ENCODE results near the gene TPSAB1. TPM values are rescaled to one million over a fixed set of nuclear protein-coding genes. Genes with fewer than 3 reads are reported as not detected.

The TPSAB1 gene
- total RNA-seq, 1 donor from 2014 or later, result not detected

GRCh38 chr16:1288813-1289476 is 48.4 kb downstream of the TPSAB1 start:
- no peaks in the 10 kb centered on the region for H3K36me3 Mint-ChIP-seq
- no peaks in the 10 kb centered on the region for H3K9me3 Mint-ChIP-seq
- no peak for DNase-seq (ENCODE audit: low spot score in 2 of 2, unreplicated experiment in 2 of 2)
- no peak for TF ChIP-seq CTCF (IDR thresholded peaks at IDR 0.05; ENCODE audit: unreplicated experiment)
- H3K4me3 Mint-ChIP-seq, result no peak overlapping the region
- peaks cover 55% of the 10 kb centered on the region for H3K27me3 Mint-ChIP-seq (ENCODE audit: low read depth)
- H3K4me1 Mint-ChIP-seq, result peaks cover 22% of the 10 kb centered on the region
- H3K27ac Mint-ChIP-seq, result no peak overlapping the region

- Mint-ChIP-seq H3K27ac (no peak overlapping the region), H3K4me3 (no peak overlapping the region), H3K27me3 (ENCODE audit: low read depth) (peaks cover 51% of the 10 kb centered on the region), H3K36me3 (no peaks in the 10 kb centered on the region), H3K9me3 (no peaks in the 10 kb centered on the region), H3K4me1 (peaks cover 27% of the 10 kb centered on the region)
- DNase-seq (ENCODE audit: low spot score in 2 of 2, unreplicated experiment in 2 of 2), result no peak
- TF ChIP-seq CTCF (IDR thresholded peaks at IDR 0.05; ENCODE audit: unreplicated experiment), result no peak
These were observed 49.0 kb downstream of the TPSAB1 start for GRCh38 chr16:1289477-1289866.

- peaks cover 51% of the 10 kb centered on the region for H3K27me3 Mint-ChIP-seq (ENCODE audit: low read depth)
- peaks cover 28% of the 10 kb centered on the region for H3K4me1 Mint-ChIP-seq
- H3K4me3 Mint-ChIP-seq, result no peak overlapping the region
- TF ChIP-seq CTCF (IDR thresholded peaks at IDR 0.05; ENCODE audit: unreplicated experiment), result no peak
- H3K27ac Mint-ChIP-seq, result no peak overlapping the region
- no peaks in the 10 kb centered on the region for H3K9me3 Mint-ChIP-seq
- no peak for DNase-seq (ENCODE audit: low spot score in 2 of 2, unreplicated experiment in 2 of 2)
- no peaks in the 10 kb centered on the region for H3K36me3 Mint-ChIP-seq
These were observed 49.6 kb downstream of the TPSAB1 start for GRCh38 chr16:1290063-1290501.

- no peak for TF ChIP-seq CTCF (IDR thresholded peaks at IDR 0.05; ENCODE audit: unreplicated experiment)
- Mint-ChIP-seq H3K4me3 (no peak overlapping the region), H3K27me3 (ENCODE audit: low read depth) (peaks cover 47% of the 10 kb centered on the region), H3K36me3 (no peaks in the 10 kb centered on the region), H3K9me3 (no peaks in the 10 kb centered on the region), H3K27ac (no peak overlapping the region), H3K4me1 (peaks cover 28% of the 10 kb centered on the region)
- DNase-seq (ENCODE audit: low spot score in 2 of 2, unreplicated experiment in 2 of 2), result no peak
These were observed 50.5 kb downstream of the TPSAB1 start for GRCh38 chr16:1290860-1291575.

GRCh38 chr16:1291576-1291974 is 51.1 kb downstream of the TPSAB1 start:
- Mint-ChIP-seq H3K36me3 (no peaks in the 10 kb centered on the region), H3K9me3 (no peaks in the 10 kb centered on the region), H3K27ac (no peak overlapping the region), H3K27me3 (ENCODE audit: low read depth) (peaks cover 45% of the 10 kb centered on the region), H3K4me3 (no peak overlapping the region), H3K4me1 (peaks cover 28% of the 10 kb centered on the region)
- no peak for TF ChIP-seq CTCF (IDR thresholded peaks at IDR 0.05; ENCODE audit: unreplicated experiment)
- no peak for DNase-seq (ENCODE audit: low spot score in 2 of 2, unreplicated experiment in 2 of 2)

Other genes with a start within 250 kb of the TPSAB1 start
- gene SSTR5, start 168.0 kb upstream of the TPSAB1 start, total RNA-seq, result not detected in 3 replicates
- 0.20 TPM in 1 of 3 replicates, not detected in the others for gene C1QTNF8, start 144.5 kb upstream of the TPSAB1 start, total RNA-seq
- gene CACNA1H, start 87.6 kb upstream of the TPSAB1 start, total RNA-seq, result 40.8 to 49.1 TPM (median 41.8 TPM) in 3 replicates
- gene TPSG1, start 15.4 kb upstream of the TPSAB1 start, total RNA-seq, result not detected in 3 replicates
- not detected in 3 replicates for gene TPSB2, start 10.5 kb upstream of the TPSAB1 start, total RNA-seq
- gene TPSD1, start 15.4 kb downstream of the TPSAB1 start, total RNA-seq, result not detected in 3 replicates
- 205 to 214 TPM (median 208 TPM) in 3 replicates for gene UBE2I, start 68.9 kb downstream of the TPSAB1 start, total RNA-seq
- 1.3 to 2.4 TPM (median 2.3 TPM) in 3 replicates for gene BAIAP3, start 92.9 kb downstream of the TPSAB1 start, total RNA-seq
- gene TSR3, start 111.2 kb downstream of the TPSAB1 start, total RNA-seq, result 42.1 to 43.7 TPM (median 42.7 TPM) in 3 replicates
- gene GNPTG, start 111.2 kb downstream of the TPSAB1 start, total RNA-seq, result 47.8 to 52.9 TPM (median 48.4 TPM) in 3 replicates
- gene UNKL, start 174.0 kb downstream of the TPSAB1 start, total RNA-seq, result 38.3 to 43.6 TPM (median 40.2 TPM) in 3 replicates
- gene UQCC4, start 180.0 kb downstream of the TPSAB1 start, total RNA-seq, result 12.9 to 14.6 TPM (median 14.2 TPM) in 3 replicates
- not detected in 3 replicates for gene PERCC1, start 190.4 kb downstream of the TPSAB1 start, total RNA-seq
- 3.9 to 5.6 TPM (median 4.2 TPM) in 3 replicates for gene CCDC154, start 203.9 kb downstream of the TPSAB1 start, total RNA-seq
- 94.5 to 96.1 TPM (median 94.6 TPM) in 3 replicates for gene CLCN7, start 234.3 kb downstream of the TPSAB1 start, total RNA-seq
- gene PTX4, start 248.2 kb downstream of the TPSAB1 start, total RNA-seq, result not detected in 3 replicates